H1 (cell line): ENCODE results near the gene ASAP2. TPM values are rescaled to one million over a fixed set of nuclear protein-coding genes. Genes with fewer than 3 reads are reported as not detected.

Source experiments
- CTCF ChIA-PET: fragments of 300-600 bp; sonication (Branson Sonifier 250); formaldehyde crosslinking; loops from one replicate; lab custom pipeline; 2021; ENCODE audit not compliant: partially characterized antibody; lab: Charles Lee
- POLR2A ChIA-PET: fragments of 300-600 bp; sonication (Branson Sonifier 250); formaldehyde crosslinking; loops from one replicate; lab custom pipeline; 2021; ENCODE audit warnings: inconsistent platforms; ENCODE audit not compliant: partially characterized antibody; lab: Charles Lee
- DNase-seq, 2 experiments: peaks; one replicate each; pipeline versions ENCODE4 v3.0.0 to v3.0.0-alpha.2; 2010 to 2022; ENCODE audit warnings: low spot score in 2 of 2, low read depth in 1 of 2, mixed read lengths in 1 of 2
- FAIRE-seq: peaks from 2 replicates; lab custom pipeline; 2011; peaks lifted over from hg19 to GRCh38; lab: Jason Lieb, UNC
- H2AFZ ChIP-seq: 2 replicates; pipeline ENCODE4 v1.8.1; 2012; ENCODE audit warnings: low read length, inconsistent platforms
- H2AK5ac ChIP-seq: 2 replicates; pipeline ENCODE4 v1.6.1; 2013; ENCODE audit warnings: low read depth, low read length
- H2BK120ac ChIP-seq: replicated peaks from 2 replicates; pipeline ENCODE3; 2013; ENCODE audit warnings: low read depth, low read length, inconsistent platforms
- H2BK12ac ChIP-seq: 2 replicates; pipeline ENCODE4 v1.6.1; 2013; ENCODE audit warnings: low read depth, low read length
- H2BK15ac ChIP-seq: 2 replicates; pipeline ENCODE4 v1.6.1; 2013; ENCODE audit warnings: low read length
- H2BK20ac ChIP-seq: 2 replicates; pipeline ENCODE4 v1.6.1; 2013; ENCODE audit warnings: low read length
- H2BK5ac ChIP-seq: 2 replicates; pipeline ENCODE4 v1.6.1; 2013; ENCODE audit warnings: low read depth, low read length
- H3K14ac ChIP-seq: 2 replicates; pipeline ENCODE4 v1.6.1; 2013; ENCODE audit warnings: inconsistent platforms; ENCODE audit not compliant: insufficient read length
- H3K18ac ChIP-seq: 2 replicates; pipeline ENCODE4 v1.6.1; 2013; ENCODE audit warnings: low read length; ENCODE audit errors: extremely low read depth
- H3K23ac ChIP-seq: 2 replicates; pipeline ENCODE4 v1.6.1; 2013; ENCODE audit warnings: inconsistent platforms; ENCODE audit not compliant: insufficient read length
- H3K23me2 ChIP-seq: 2 replicates; pipeline ENCODE4 v1.6.1; 2013; ENCODE audit warnings: low read depth, low read length
- H3K27ac ChIP-seq: 2 replicates; pipeline ENCODE4 v1.6.1; 2011; ENCODE audit warnings: low read depth, low read length, inconsistent platforms
- H3K27me3 ChIP-seq, 4 experiments: replicated peaks in 1 of 4; 1 replicate in 1 of 4; 2 replicates in 3 of 4; pipeline versions ENCODE4 v1.6.1 to v1.8.1; 2011 to 2013; ENCODE audit warnings: low read length in 3 of 4, mild to moderate bottlenecking in 3 of 4, inconsistent platforms in 2 of 4, mixed read lengths in 2 of 4, moderate library complexity in 1 of 4; ENCODE audit not compliant: control insufficient read depth in 3 of 4, insufficient read depth in 3 of 4; ENCODE audit errors: extremely low read depth in 1 of 4
- H3K36me3 ChIP-seq, 4 experiments: 2 replicates each; pipeline versions ENCODE4 v1.6.1 to v1.8.1; 2011 to 2013; ENCODE audit warnings: mild to moderate bottlenecking in 4 of 4, low read length in 3 of 4, moderate library complexity in 2 of 4, control low read depth in 1 of 4, inconsistent platforms in 1 of 4; ENCODE audit not compliant: insufficient read depth in 4 of 4, control insufficient read depth in 2 of 4
- H3K4ac ChIP-seq: replicated peaks from 2 replicates; pipeline ENCODE3; 2013; ENCODE audit warnings: low read length, low read depth, mixed read lengths, inconsistent platforms; ENCODE audit not compliant: insufficient read length
- H3K4me1 ChIP-seq, 4 experiments: replicated peaks in 1 of 4; 1 replicate in 1 of 4; 2 replicates in 3 of 4; pipeline versions ENCODE4 v1.6.1 to v1.8.1; 2011 to 2013; ENCODE audit warnings: low read length in 3 of 4, inconsistent platforms in 2 of 4, mixed read lengths in 1 of 4; ENCODE audit not compliant: insufficient read depth in 4 of 4, control insufficient read depth in 3 of 4
- H3K4me2 ChIP-seq, 2 experiments: 2 replicates each; pipeline versions ENCODE4 v1.6.1 to v1.8.1; 2011 to 2013; ENCODE audit warnings: low read depth in 2 of 2, low read length in 2 of 2, control low read depth in 1 of 2, inconsistent platforms in 1 of 2, mild to moderate bottlenecking in 1 of 2; ENCODE audit not compliant: insufficient read depth in 1 of 2
- H3K4me3 ChIP-seq, 4 experiments: fragments of 200-600, 300-600 bp in 1 of 4; sonication (generic), shearing (Covaris generic), sonication (Bioruptor Twin) in 1 of 4; 2 replicates each; pipeline versions ENCODE4 v1.5.1 to v1.8.1; 2011 to 2016; ENCODE audit warnings: low read length in 4 of 4, low read depth in 3 of 4, control low read depth in 2 of 4, inconsistent platforms in 2 of 4, mild to moderate bottlenecking in 2 of 4, mixed read lengths in 1 of 4, moderate library complexity in 1 of 4; ENCODE audit not compliant: insufficient read depth in 2 of 4; ENCODE audit errors: extremely low read depth in 1 of 4
- H3K56ac ChIP-seq: replicated peaks from 2 replicates; pipeline ENCODE3; 2013; ENCODE audit warnings: low read depth, mild to moderate bottlenecking, mixed read lengths, low read length, inconsistent platforms; ENCODE audit not compliant: insufficient read length
- H3K79me1 ChIP-seq: 2 replicates; pipeline ENCODE4 v1.6.1; 2013; ENCODE audit warnings: low read depth, low read length, control low read depth
- H3K79me2 ChIP-seq, 2 experiments: 2 replicates each; pipeline versions ENCODE4 v1.6.1 to v1.8.1; 2012 to 2013; ENCODE audit warnings: low read length in 2 of 2, mild to moderate bottlenecking in 2 of 2, inconsistent platforms in 1 of 2; ENCODE audit not compliant: insufficient read depth in 2 of 2, control insufficient read depth in 1 of 2
- H3K9ac ChIP-seq, 4 experiments: replicated peaks in 1 of 4; 1 replicate in 1 of 4; 2 replicates in 3 of 4; pipeline versions ENCODE4 v1.6.1 to v1.8.1; 2011 to 2013; ENCODE audit warnings: low read depth in 3 of 4, low read length in 3 of 4, control low read depth in 2 of 4, mild to moderate bottlenecking in 2 of 4, moderate library complexity in 2 of 4, inconsistent platforms in 1 of 4; ENCODE audit errors: extremely low read depth in 1 of 4
- H3K9me3 ChIP-seq, 2 experiments: 2 replicates each; pipeline versions ENCODE4 v1.6.1 to v1.8.1; 2012 to 2013; ENCODE audit warnings: mild to moderate bottlenecking in 2 of 2, moderate library complexity in 2 of 2, control low read depth in 1 of 2, inconsistent platforms in 1 of 2, low read depth in 1 of 2, low read length in 1 of 2, mixed read lengths in 1 of 2; ENCODE audit not compliant: insufficient read depth in 2 of 2
- H4K20me1 ChIP-seq, 2 experiments: replicated peaks in 1 of 2; 2 replicates each; pipeline versions ENCODE3 to v1.8.1; 2011 to 2013; ENCODE audit warnings: inconsistent platforms in 2 of 2, low read length in 2 of 2, mild to moderate bottlenecking in 1 of 2; ENCODE audit not compliant: insufficient read depth in 2 of 2, control insufficient read depth in 1 of 2
- H4K5ac ChIP-seq: 2 replicates; pipeline ENCODE4 v1.6.1; 2013; ENCODE audit warnings: low read length, low read depth, mixed read lengths, inconsistent platforms; ENCODE audit not compliant: insufficient read length
- H4K8ac ChIP-seq: 2 replicates; pipeline ENCODE4 v1.8.0; 2013; ENCODE audit warnings: mild to moderate bottlenecking, moderate library complexity, low read length, inconsistent platforms; ENCODE audit not compliant: insufficient read depth; ENCODE audit errors: extremely low read depth
- H4K91ac ChIP-seq: replicated peaks from 2 replicates; pipeline ENCODE3; 2013; ENCODE audit warnings: low read length, mixed read lengths, inconsistent platforms; ENCODE audit not compliant: insufficient read length
- BRCA1 ChIP-seq: IDR thresholded peaks from 2 replicates; pipeline ENCODE4 v1.6.1; 2012; ENCODE audit warnings: low read depth, low read length, improper control_type of control experiment
- E2F6 ChIP-seq: IDR thresholded peaks from 2 replicates; pipeline ENCODE4 v1.6.1; 2012; ENCODE audit warnings: inconsistent platforms
- FOSL1 ChIP-seq: IDR thresholded peaks from 2 replicates; pipeline ENCODE4 v1.6.1; 2011; ENCODE audit warnings: mild to moderate bottlenecking, low read depth, low read length, moderate library complexity; ENCODE audit not compliant: insufficient read depth
- GABPA ChIP-seq: IDR thresholded peaks from 2 replicates; pipeline ENCODE4 v1.6.1; 2011; ENCODE audit warnings: mild to moderate bottlenecking, low read length, moderate library complexity, borderline replicate concordance; ENCODE audit not compliant: insufficient read depth
- RNF2 ChIP-seq: fragments of 200-900, 300-1000 bp; sonication (generic); IDR thresholded peaks from 2 replicates; pipeline ENCODE4 v1.7.1; 2016; ENCODE audit warnings: borderline replicate concordance, low read depth, mild to moderate bottlenecking, antibody characterized with exemption, low read length; ENCODE audit not compliant: poor library complexity, severe bottlenecking; ENCODE audit errors: missing control alignments
- WGBS, 2 experiments: shearing (Covaris generic) in 1 of 2; methylation state at CpG; one replicate each; pipeline versions ENCODE4 v1.1.6 to v1.1.7; 2013 to 2015; ENCODE audit warnings: low lambda C conversion rate in 2 of 2, mixed read lengths in 2 of 2, inconsistent platforms in 1 of 2, low coverage in 1 of 2, missing lambda C conversion rate in 1 of 2; ENCODE audit not compliant: insufficient replicate concordance in 2 of 2, insufficient coverage in 1 of 2, insufficient read length in 1 of 2; ENCODE audit errors: extremely low coverage in 1 of 2, missing lambda C conversion rate in 1 of 2; 5-methylcytosine and 5-hydroxymethylcytosine counted together
- polyA plus RNA-seq, 7 experiments: library from polyadenylated mRNA; depleted of rRNA in 3 of 7; stranded (reverse) in 5 of 7; unstranded in 2 of 7; fragments of >200 nt in 5 of 7; fragments of 200-250 nt in 2 of 7; gene quantifications; 1 replicate in 5 of 7; 2 replicates in 1 of 7; 4 replicates in 1 of 7; pipeline versions ENCODE4 v1.2.1 to v1.2.3, GENCODE V29; 2011 to 2013; ENCODE audit warnings: missing spikeins in 2 of 7, mixed read lengths in 2 of 7
- total RNA-seq: library from RNA; stranded (reverse); fragmentation: NEBNext Ultra II Directional; extraction: Animal tissue kit (Norgen Biotek cat#: 25700); gene quantifications from 2 replicates; pipeline ENCODE4 v1.2.1, GENCODE V29; 2021

Gene ASAP2
- total and polyA plus RNA-seq, 2 of the 8 experiments (the other 6 are each of a cell fraction or from before 2014, with no cell fraction given): 10.2 to 18.7 TPM

- Histone ChIP-seq H3K18ac (peak within 1 kb of the TSS; percentile 98), H3K79me1 (peaks cover 13% of the 10 kb centered on the region), H3K9me3 (no peaks in the 10 kb centered on the region), H3K4me3 (peak within 1 kb of the TSS; percentile 84 to 98 (median 96)), H2AFZ (peak within 1 kb of the TSS; percentile 98), H3K4me2 (peak within 1 kb of the TSS; percentile 99 to 100), H2BK15ac (no peak within 1 kb of the TSS), H3K23ac (no peak within 1 kb of the TSS), H3K23me2 (peaks cover 12% of the 10 kb centered on the region), H3K4ac (peak within 1 kb of the TSS; percentile 46), H2AK5ac (no peak within 1 kb of the TSS; the same call in 1 of the 2 replicates), H3K27me3 (peaks cover 0 to 9% (median 4%) of the 10 kb centered on the region in 4 experiments; a peak in 4 of 7 replicates), H3K9ac (peak within 1 kb of the TSS; percentile 88 to 98 (median 94)), H4K20me1 (peaks cover 3 to 4% of the 10 kb centered on the region in 2 experiments), H2BK5ac (peak within 1 kb of the TSS; percentile 97), H4K5ac (peak within 1 kb of the TSS; percentile 92), H2BK12ac (peak within 1 kb of the TSS; percentile 65; the same call in 1 of the 2 replicates), H3K79me2 (peaks cover 0 to 43% of the 10 kb centered on the region in 2 experiments; a peak in 3 of 4 replicates), H2BK120ac (no peak within 1 kb of the TSS), H4K8ac (peak within 1 kb of the TSS; percentile 97), H3K36me3 (peaks cover 0 to under 1% (median 0%) of the 10 kb centered on the region in 4 experiments; a peak in 2 of 8 replicates), H4K91ac (peak within 1 kb of the TSS; percentile 86), H3K56ac (peak within 1 kb of the TSS; percentile 42), H3K27ac (peak within 1 kb of the TSS; percentile 72; the same call in 1 of the 2 replicates), H2BK20ac (no peak within 1 kb of the TSS), H3K4me1 (peaks cover 5 to 14% (median 8%) of the 10 kb centered on the region in 4 experiments; a peak in 6 of 7 replicates), H3K14ac (no peak within 1 kb of the TSS)
- FAIRE-seq (no peak), DNase-seq (peak; percentile 92 to 98)
- 2% methylated on average over 26 of the region's 91 CpGs; no CpG with 5 or more reads in 1 of the 2 experiments for WGBS, 2 experiments
- CTCF ChIA-PET: interaction anchor here (0.9 to 2.2 kb wide), 4 partner anchors 13 to 284 kb away, joined by 3 to 7 read pairs (median 6); no protein-coding TSS in a partner anchor
- POLR2A ChIA-PET: interaction anchor here (0.8 to 3.3 kb wide), 6 partner anchors 10 to 280 kb away, joined by 3 to 12 read pairs (median 4); partner anchors contain the start of gene YWHAQ
- TF ChIP-seq BRCA1 (peak; percentile 78), GABPA (peak; percentile 90; the same call in 1 of the 2 replicates), RNF2 (no peak), FOSL1 (no peak), E2F6 (peak; percentile 57)
These were observed 216.7 kb downstream of the ASAP2 start, which contains the start of the genes CPSF3 and ITGB1BP1 for GRCh38 chr2:9423100-9423921. Gene CPSF3 (plus strand): TSS chr2:9423654. CDS start chr2:9423774, 120 bp downstream. Gene ITGB1BP1 (minus strand): TSS chr2:9423528. CDS start chr2:9418697, 4,831 bp downstream.
